Measurements from ENCODE around the gene SUPT3H. TPM values are rescaled to one million over a fixed set of nuclear protein-coding genes. Genes with fewer than 3 reads are reported as not detected.

Gene SUPT3H
- 1.2 TPM for total RNA-seq

- peak; percentile 93 for ATAC-seq
- DNase-seq (ENCODE audit: low spot score), result peak; percentile 93
Observed at GRCh38 chr6:45377554-45378333, at the start of gene SUPT3H. SUPT3H (minus strand) TSS chr6:45377934.

GRCh38 chr6:45426251-45426650 is 48.5 kb upstream of the SUPT3H start:
- ATAC-seq (no peak), DNase-seq (ENCODE audit: low spot score) (no peak)

- DNase-seq (ENCODE audit: low spot score) (no peak), ATAC-seq (no peak)
Observed at GRCh38 chr6:45424451-45424861, 46.7 kb upstream of the SUPT3H start.

GRCh38 chr6:45423824-45424450 is 46.2 kb upstream of the SUPT3H start:
- DNase-seq (ENCODE audit: low spot score) (no peak), ATAC-seq (no peak)

- peak; percentile 8 for ATAC-seq
- no peak for DNase-seq (ENCODE audit: low spot score)
Observed at GRCh38 chr6:45423111-45423823, 45.5 kb upstream of the SUPT3H start.

- ATAC-seq, result peak; percentile 43
- DNase-seq (ENCODE audit: low spot score), result peak; percentile 50
Observed at GRCh38 chr6:45422503-45423110, 44.9 kb upstream of the SUPT3H start.

GRCh38 chr6:45421709-45422502 is 44.2 kb upstream of the SUPT3H start:
- ATAC-seq (peak; percentile 74), DNase-seq (ENCODE audit: low spot score) (peak; percentile 51)

GRCh38 chr6:45420909-45421708 is 43.4 kb upstream of the SUPT3H start:
- DNase-seq (ENCODE audit: low spot score) (no peak), ATAC-seq (no peak)

- ATAC-seq (no peak), DNase-seq (ENCODE audit: low spot score) (no peak)
Observed at GRCh38 chr6:45420083-45420908, 42.6 kb upstream of the SUPT3H start.

GRCh38 chr6:45419571-45420082 is 41.9 kb upstream of the SUPT3H start:
- ATAC-seq, result peak; percentile 78

GRCh38 chr6:45417436-45417835 is 39.7 kb upstream of the SUPT3H start:
- ATAC-seq, result no peak
- DNase-seq (ENCODE audit: low spot score), result no peak

More at GRCh38 chr6:45419571-45420082, 41.9 kb upstream of the SUPT3H start:
- peak; percentile 63 for DNase-seq (ENCODE audit: low spot score)

- ATAC-seq, result no peak
Observed at GRCh38 chr6:45416700-45417099, 39.0 kb upstream of the SUPT3H start.

GRCh38 chr6:45415788-45416518 is 38.2 kb upstream of the SUPT3H start:
- no peak for DNase-seq (ENCODE audit: low spot score)

More at GRCh38 chr6:45416700-45417099, 39.0 kb upstream of the SUPT3H start:
- no peak for DNase-seq (ENCODE audit: low spot score)

GRCh38 chr6:45415315-45415714 is 37.6 kb upstream of the SUPT3H start:
- ATAC-seq, result no peak
- DNase-seq (ENCODE audit: low spot score), result no peak

More at GRCh38 chr6:45415788-45416518, 38.2 kb upstream of the SUPT3H start:
- no peak for ATAC-seq

GRCh38 chr6:45411959-45412358 is 34.2 kb upstream of the SUPT3H start:
- DNase-seq (ENCODE audit: low spot score) (no peak), ATAC-seq (no peak)

GRCh38 chr6:45400021-45400420 is 22.3 kb upstream of the SUPT3H start:
- no peak for ATAC-seq

GRCh38 chr6:45398075-45398813 is 20.5 kb upstream of the SUPT3H start:
- DNase-seq (ENCODE audit: low spot score), result no peak
- no peak for ATAC-seq

More at GRCh38 chr6:45400021-45400420, 22.3 kb upstream of the SUPT3H start:
- DNase-seq (ENCODE audit: low spot score), result no peak
